H1 (cell line): ENCODE results near the gene SLC41A2. TPM values are rescaled to one million over a fixed set of nuclear protein-coding genes. Genes with fewer than 3 reads are reported as not detected.

Source experiments
- CTCF ChIA-PET: fragments of 300-600 bp; sonication (Branson Sonifier 250); formaldehyde crosslinking; loops from one replicate; lab custom pipeline; 2021; ENCODE audit not compliant: partially characterized antibody; lab: Charles Lee
- POLR2A ChIA-PET: fragments of 300-600 bp; sonication (Branson Sonifier 250); formaldehyde crosslinking; loops from one replicate; lab custom pipeline; 2021; ENCODE audit warnings: inconsistent platforms; ENCODE audit not compliant: partially characterized antibody; lab: Charles Lee
- DNase-seq, 2 experiments: peaks; one replicate each; pipeline versions ENCODE4 v3.0.0 to v3.0.0-alpha.2; 2010 to 2022; ENCODE audit warnings: low spot score in 2 of 2, low read depth in 1 of 2, mixed read lengths in 1 of 2
- FAIRE-seq: peaks from 2 replicates; lab custom pipeline; 2011; peaks lifted over from hg19 to GRCh38; lab: Jason Lieb, UNC
- H2AFZ ChIP-seq: 2 replicates; pipeline ENCODE4 v1.8.1; 2012; ENCODE audit warnings: low read length, inconsistent platforms
- H2AK5ac ChIP-seq: 2 replicates; pipeline ENCODE4 v1.6.1; 2013; ENCODE audit warnings: low read depth, low read length
- H2BK120ac ChIP-seq: replicated peaks from 2 replicates; pipeline ENCODE3; 2013; ENCODE audit warnings: low read depth, low read length, inconsistent platforms
- H2BK12ac ChIP-seq: 2 replicates; pipeline ENCODE4 v1.6.1; 2013; ENCODE audit warnings: low read depth, low read length
- H2BK15ac ChIP-seq: 2 replicates; pipeline ENCODE4 v1.6.1; 2013; ENCODE audit warnings: low read length
- H2BK20ac ChIP-seq: 2 replicates; pipeline ENCODE4 v1.6.1; 2013; ENCODE audit warnings: low read length
- H2BK5ac ChIP-seq: 2 replicates; pipeline ENCODE4 v1.6.1; 2013; ENCODE audit warnings: low read depth, low read length
- H3K14ac ChIP-seq: 2 replicates; pipeline ENCODE4 v1.6.1; 2013; ENCODE audit warnings: inconsistent platforms; ENCODE audit not compliant: insufficient read length
- H3K18ac ChIP-seq: 2 replicates; pipeline ENCODE4 v1.6.1; 2013; ENCODE audit warnings: low read length; ENCODE audit errors: extremely low read depth
- H3K23ac ChIP-seq: 2 replicates; pipeline ENCODE4 v1.6.1; 2013; ENCODE audit warnings: inconsistent platforms; ENCODE audit not compliant: insufficient read length
- H3K23me2 ChIP-seq: 2 replicates; pipeline ENCODE4 v1.6.1; 2013; ENCODE audit warnings: low read depth, low read length
- H3K27ac ChIP-seq: 2 replicates; pipeline ENCODE4 v1.6.1; 2011; ENCODE audit warnings: low read depth, low read length, inconsistent platforms
- H3K27me3 ChIP-seq, 4 experiments: replicated peaks in 1 of 4; 1 replicate in 1 of 4; 2 replicates in 3 of 4; pipeline versions ENCODE4 v1.6.1 to v1.8.1; 2011 to 2013; ENCODE audit warnings: low read length in 3 of 4, mild to moderate bottlenecking in 3 of 4, inconsistent platforms in 2 of 4, mixed read lengths in 2 of 4, moderate library complexity in 1 of 4; ENCODE audit not compliant: control insufficient read depth in 3 of 4, insufficient read depth in 3 of 4; ENCODE audit errors: extremely low read depth in 1 of 4
- H3K36me3 ChIP-seq, 4 experiments: 2 replicates each; pipeline versions ENCODE4 v1.6.1 to v1.8.1; 2011 to 2013; ENCODE audit warnings: mild to moderate bottlenecking in 4 of 4, low read length in 3 of 4, moderate library complexity in 2 of 4, control low read depth in 1 of 4, inconsistent platforms in 1 of 4; ENCODE audit not compliant: insufficient read depth in 4 of 4, control insufficient read depth in 2 of 4
- H3K4ac ChIP-seq: replicated peaks from 2 replicates; pipeline ENCODE3; 2013; ENCODE audit warnings: low read length, low read depth, mixed read lengths, inconsistent platforms; ENCODE audit not compliant: insufficient read length
- H3K4me1 ChIP-seq, 4 experiments: replicated peaks in 1 of 4; 1 replicate in 1 of 4; 2 replicates in 3 of 4; pipeline versions ENCODE4 v1.6.1 to v1.8.1; 2011 to 2013; ENCODE audit warnings: low read length in 3 of 4, inconsistent platforms in 2 of 4, mixed read lengths in 1 of 4; ENCODE audit not compliant: insufficient read depth in 4 of 4, control insufficient read depth in 3 of 4
- H3K4me2 ChIP-seq, 2 experiments: 2 replicates each; pipeline versions ENCODE4 v1.6.1 to v1.8.1; 2011 to 2013; ENCODE audit warnings: low read depth in 2 of 2, low read length in 2 of 2, control low read depth in 1 of 2, inconsistent platforms in 1 of 2, mild to moderate bottlenecking in 1 of 2; ENCODE audit not compliant: insufficient read depth in 1 of 2
- H3K4me3 ChIP-seq, 4 experiments: fragments of 200-600, 300-600 bp in 1 of 4; sonication (generic), shearing (Covaris generic), sonication (Bioruptor Twin) in 1 of 4; 2 replicates each; pipeline versions ENCODE4 v1.5.1 to v1.8.1; 2011 to 2016; ENCODE audit warnings: low read length in 4 of 4, low read depth in 3 of 4, control low read depth in 2 of 4, inconsistent platforms in 2 of 4, mild to moderate bottlenecking in 2 of 4, mixed read lengths in 1 of 4, moderate library complexity in 1 of 4; ENCODE audit not compliant: insufficient read depth in 2 of 4; ENCODE audit errors: extremely low read depth in 1 of 4
- H3K56ac ChIP-seq: replicated peaks from 2 replicates; pipeline ENCODE3; 2013; ENCODE audit warnings: low read depth, mild to moderate bottlenecking, mixed read lengths, low read length, inconsistent platforms; ENCODE audit not compliant: insufficient read length
- H3K79me1 ChIP-seq: 2 replicates; pipeline ENCODE4 v1.6.1; 2013; ENCODE audit warnings: low read depth, low read length, control low read depth
- H3K79me2 ChIP-seq, 2 experiments: 2 replicates each; pipeline versions ENCODE4 v1.6.1 to v1.8.1; 2012 to 2013; ENCODE audit warnings: low read length in 2 of 2, mild to moderate bottlenecking in 2 of 2, inconsistent platforms in 1 of 2; ENCODE audit not compliant: insufficient read depth in 2 of 2, control insufficient read depth in 1 of 2
- H3K9ac ChIP-seq, 4 experiments: replicated peaks in 1 of 4; 1 replicate in 1 of 4; 2 replicates in 3 of 4; pipeline versions ENCODE4 v1.6.1 to v1.8.1; 2011 to 2013; ENCODE audit warnings: low read depth in 3 of 4, low read length in 3 of 4, control low read depth in 2 of 4, mild to moderate bottlenecking in 2 of 4, moderate library complexity in 2 of 4, inconsistent platforms in 1 of 4; ENCODE audit errors: extremely low read depth in 1 of 4
- H3K9me3 ChIP-seq, 2 experiments: 2 replicates each; pipeline versions ENCODE4 v1.6.1 to v1.8.1; 2012 to 2013; ENCODE audit warnings: mild to moderate bottlenecking in 2 of 2, moderate library complexity in 2 of 2, control low read depth in 1 of 2, inconsistent platforms in 1 of 2, low read depth in 1 of 2, low read length in 1 of 2, mixed read lengths in 1 of 2; ENCODE audit not compliant: insufficient read depth in 2 of 2
- H4K20me1 ChIP-seq, 2 experiments: replicated peaks in 1 of 2; 2 replicates each; pipeline versions ENCODE3 to v1.8.1; 2011 to 2013; ENCODE audit warnings: inconsistent platforms in 2 of 2, low read length in 2 of 2, mild to moderate bottlenecking in 1 of 2; ENCODE audit not compliant: insufficient read depth in 2 of 2, control insufficient read depth in 1 of 2
- H4K5ac ChIP-seq: 2 replicates; pipeline ENCODE4 v1.6.1; 2013; ENCODE audit warnings: low read length, low read depth, mixed read lengths, inconsistent platforms; ENCODE audit not compliant: insufficient read length
- H4K8ac ChIP-seq: 2 replicates; pipeline ENCODE4 v1.8.0; 2013; ENCODE audit warnings: mild to moderate bottlenecking, moderate library complexity, low read length, inconsistent platforms; ENCODE audit not compliant: insufficient read depth; ENCODE audit errors: extremely low read depth
- H4K91ac ChIP-seq: replicated peaks from 2 replicates; pipeline ENCODE3; 2013; ENCODE audit warnings: low read length, mixed read lengths, inconsistent platforms; ENCODE audit not compliant: insufficient read length
- BACH1 ChIP-seq: IDR thresholded peaks from 2 replicates; pipeline ENCODE4 v1.6.1; 2012; ENCODE audit warnings: low read length, improper control_type of control experiment
- BCL11A ChIP-seq, 2 experiments: IDR thresholded peaks; one replicate each; pipeline ENCODE4 v1.6.1; 2011; ENCODE audit warnings: low read depth in 2 of 2, low read length in 2 of 2, mild to moderate bottlenecking in 2 of 2
- CHD1 ChIP-seq: IDR thresholded peaks from 2 replicates; pipeline ENCODE4 v1.6.1; 2012; ENCODE audit warnings: low read depth, low read length, improper control_type of control experiment
- CHD2 ChIP-seq: IDR thresholded peaks from 2 replicates; pipeline ENCODE4 v1.6.1; 2012; ENCODE audit warnings: low read length, improper control_type of control experiment
- CREB1 ChIP-seq: IDR thresholded peaks from 2 replicates; pipeline ENCODE4 v1.6.1; 2012; ENCODE audit warnings: inconsistent platforms
- CTBP2 ChIP-seq: IDR thresholded peaks from 2 replicates; pipeline ENCODE4 v1.7.0; 2011; ENCODE audit warnings: borderline replicate concordance, mild to moderate bottlenecking, moderate library complexity, mixed read lengths, low read length; ENCODE audit not compliant: insufficient read depth, insufficient read length
- EP300 ChIP-seq, 2 experiments: IDR thresholded peaks; 1 replicate in 1 of 2; 2 replicates in 1 of 2; pipeline ENCODE4 v1.6.1; 2011 to 2012; ENCODE audit warnings: low read depth in 2 of 2, low read length in 2 of 2, mild to moderate bottlenecking in 2 of 2, borderline replicate concordance in 1 of 2, inconsistent platforms in 1 of 2, moderate library complexity in 1 of 2
- GTF2F1 ChIP-seq: IDR thresholded peaks from 2 replicates; pipeline ENCODE4 v1.6.1; 2012; ENCODE audit warnings: low read depth, low read length, improper control_type of control experiment, borderline replicate concordance
- RAD21 ChIP-seq, 2 experiments: IDR thresholded peaks in 1 of 2; conservative IDR thresholded peaks in 1 of 2; 2 replicates each; pipeline ENCODE4 v1.6.1; 2011; ENCODE audit warnings: low read depth in 2 of 2, low read length in 2 of 2, improper control_type of control experiment in 1 of 2, inconsistent platforms in 1 of 2, mild to moderate bottlenecking in 1 of 2, moderate library complexity in 1 of 2
- RBBP5 ChIP-seq: IDR thresholded peaks from 2 replicates; pipeline ENCODE4 v1.7.1; 2012; ENCODE audit warnings: low read depth, mild to moderate bottlenecking, inconsistent platforms, low read length, moderate library complexity, borderline replicate concordance
- TCF12 ChIP-seq: IDR thresholded peaks from 2 replicates; pipeline ENCODE4 v1.6.1; 2011; ENCODE audit warnings: low read depth, mild to moderate bottlenecking, low read length
- TEAD4 ChIP-seq: IDR thresholded peaks from 2 replicates; pipeline ENCODE4 v1.6.1; 2012; ENCODE audit warnings: low read depth, low read length, inconsistent platforms, mixed read lengths
- WGBS, 2 experiments: shearing (Covaris generic) in 1 of 2; methylation state at CpG; one replicate each; pipeline versions ENCODE4 v1.1.6 to v1.1.7; 2013 to 2015; ENCODE audit warnings: low lambda C conversion rate in 2 of 2, mixed read lengths in 2 of 2, inconsistent platforms in 1 of 2, low coverage in 1 of 2, missing lambda C conversion rate in 1 of 2; ENCODE audit not compliant: insufficient replicate concordance in 2 of 2, insufficient coverage in 1 of 2, insufficient read length in 1 of 2; ENCODE audit errors: extremely low coverage in 1 of 2, missing lambda C conversion rate in 1 of 2; 5-methylcytosine and 5-hydroxymethylcytosine counted together
- polyA plus RNA-seq, 7 experiments: library from polyadenylated mRNA; depleted of rRNA in 3 of 7; stranded (reverse) in 5 of 7; unstranded in 2 of 7; fragments of >200 nt in 5 of 7; fragments of 200-250 nt in 2 of 7; gene quantifications; 1 replicate in 5 of 7; 2 replicates in 1 of 7; 4 replicates in 1 of 7; pipeline versions ENCODE4 v1.2.1 to v1.2.3, GENCODE V29; 2011 to 2013; ENCODE audit warnings: missing spikeins in 2 of 7, mixed read lengths in 2 of 7
- total RNA-seq: library from RNA; stranded (reverse); fragmentation: NEBNext Ultra II Directional; extraction: Animal tissue kit (Norgen Biotek cat#: 25700); gene quantifications from 2 replicates; pipeline ENCODE4 v1.2.1, GENCODE V29; 2021
- TF ChIP-seq, protein P1 (sequence below): IDR thresholded peaks from 2 replicates; pipeline ENCODE4 v1.6.1; 2011; ENCODE audit warnings: low read depth, mild to moderate bottlenecking, low read length; ENCODE audit not compliant: insufficient read depth
- TF ChIP-seq, protein P2 (sequence below): IDR thresholded peaks from 2 replicates; pipeline ENCODE4 v1.6.1; 2012; ENCODE audit warnings: inconsistent platforms

Gene SLC41A2
- total and polyA plus RNA-seq, 2 of the 8 experiments (the other 6 are each of a cell fraction or from before 2014, with no cell fraction given): 0.79 to 3.0 TPM

DNA sequence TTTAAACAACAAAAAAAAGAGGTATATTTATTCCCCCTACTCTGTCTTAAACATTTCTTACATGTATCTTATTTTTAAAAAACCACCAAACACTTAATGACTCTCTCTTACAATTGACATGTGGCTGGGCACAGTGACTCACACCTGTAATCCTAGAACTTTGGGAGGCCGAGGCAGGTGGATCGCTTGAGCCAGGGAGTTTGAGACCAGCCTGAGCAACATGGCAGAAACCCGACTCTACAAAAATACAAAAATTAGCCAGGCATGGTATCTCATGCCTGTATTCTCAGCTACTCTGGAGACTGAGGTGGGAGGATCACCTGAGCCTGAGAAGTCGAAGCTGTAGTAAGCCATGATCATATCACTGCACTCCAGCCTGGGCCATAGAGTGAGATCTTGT, 16.0 kb downstream of the SLC41A2 start:
- H2BK12ac ChIP-seq: no peak overlapping the region
- WGBS, 2 experiments: 82% methylated on average over 4 of the region's 4 CpGs; no CpG with 5 or more reads in 1 of the 2 experiments
- no peak overlapping the region for H2BK15ac ChIP-seq
- no peak overlapping the region for H3K14ac ChIP-seq
- H3K4me3 ChIP-seq: no peak overlapping the region
- no peak overlapping the region for H3K9ac ChIP-seq
- no peak for DNase-seq
- peaks cover 0 to 8% of the 10 kb centered on the region in 2 experiments; a peak in 1 of 4 replicates for H3K9me3 ChIP-seq
- H3K79me2 ChIP-seq: no peaks in the 10 kb centered on the region
- no peak overlapping the region for H3K4ac ChIP-seq
- no peaks in the 10 kb centered on the region for H3K27me3 ChIP-seq
- no peak overlapping the region for H2AFZ ChIP-seq
- FAIRE-seq: no peak
- no peaks in the 10 kb centered on the region for H3K4me1 ChIP-seq
- no peak overlapping the region for H2BK20ac ChIP-seq
- no peak overlapping the region for H2BK5ac ChIP-seq
- H3K36me3 ChIP-seq: no peaks in the 10 kb centered on the region
- TF ChIP-seq EP300 (IDR thresholded peaks at IDR 0.05; ENCODE audit: borderline replicate concordance in 1 of 2, low read depth in 2 of 2, low read length in 2 of 2) (no peak), CHD1 (no peak), BACH1 (no peak), CHD2 (no peak), BCL11A (IDR thresholded peaks at IDR 0.05; ENCODE audit: low read depth in 2 of 2, low read length in 2 of 2) (no peak), GTF2F1 (no peak), CREB1 (no peak), CTBP2 (no peak), RBBP5 (no peak), RAD21 (IDR thresholded peaks at IDR 0.05 in 1 of 2, conservative IDR thresholded peaks at IDR 0.05 in 1 of 2; ENCODE audit: low read depth in 2 of 2, low read length in 2 of 2) (no peak), TCF12 (no peak), TEAD4 (no peak)
- TF ChIP-seq, protein P1, sequence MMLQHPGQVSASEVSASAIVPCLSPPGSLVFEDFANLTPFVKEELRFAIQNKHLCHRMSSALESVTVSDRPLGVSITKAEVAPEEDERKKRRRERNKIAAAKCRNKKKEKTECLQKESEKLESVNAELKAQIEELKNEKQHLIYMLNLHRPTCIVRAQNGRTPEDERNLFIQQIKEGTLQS: no peak
- TF ChIP-seq, protein P2, sequence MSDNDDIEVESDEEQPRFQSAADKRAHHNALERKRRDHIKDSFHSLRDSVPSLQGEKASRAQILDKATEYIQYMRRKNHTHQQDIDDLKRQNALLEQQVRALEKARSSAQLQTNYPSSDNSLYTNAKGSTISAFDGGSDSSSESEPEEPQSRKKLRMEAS: no peak
- H4K91ac ChIP-seq: no peak overlapping the region
- no peak overlapping the region for H4K8ac ChIP-seq
- no peak overlapping the region for H3K27ac ChIP-seq
- H2AK5ac ChIP-seq: no peak overlapping the region
- no peaks in the 10 kb centered on the region for H4K20me1 ChIP-seq
- no peak overlapping the region for H3K18ac ChIP-seq
- H3K23ac ChIP-seq: no peak overlapping the region
- ChIA-PET POLR2A (no interaction called here), CTCF (no interaction called here)
- H3K4me2 ChIP-seq: no peak overlapping the region
- H3K56ac ChIP-seq: no peak overlapping the region
- H4K5ac ChIP-seq: no peak overlapping the region
- H3K79me1 ChIP-seq: no peaks in the 10 kb centered on the region
- no peak overlapping the region for H2BK120ac ChIP-seq
- no peaks in the 10 kb centered on the region for H3K23me2 ChIP-seq
